ENCODE data around the gene TYRP1.

The TYRP1 gene

DNA sequence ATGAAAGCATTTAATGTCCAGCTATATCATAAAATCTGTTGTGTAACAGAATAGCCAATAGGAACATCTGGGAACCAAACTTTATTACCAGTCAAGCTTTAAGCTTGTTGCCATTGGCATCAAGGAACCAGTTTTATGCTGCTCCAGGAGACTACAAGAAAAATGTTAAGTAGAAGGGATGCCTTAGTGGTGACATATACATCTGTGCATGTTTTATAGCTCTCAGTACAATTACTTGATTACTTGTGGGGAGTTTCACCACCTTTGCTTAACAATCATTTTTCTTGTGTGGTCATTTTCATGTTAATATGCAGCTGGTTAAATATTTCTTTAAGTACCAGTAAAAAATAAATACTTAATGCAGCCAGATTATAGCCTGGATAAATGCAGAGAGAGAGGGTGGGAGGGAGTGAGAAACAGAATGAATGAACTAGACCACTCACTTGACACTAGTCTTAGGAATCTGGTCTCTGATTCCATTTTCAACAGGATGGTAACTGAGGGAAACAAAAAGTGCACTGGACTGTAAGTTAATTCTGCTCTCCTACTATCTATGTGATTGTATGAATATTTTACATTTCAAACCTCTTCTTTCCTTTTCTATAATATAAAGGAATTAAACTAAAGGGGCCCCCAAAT lies 45.9 kb downstream of the TYRP1 start:
- DNase-seq = no peak

DNA sequence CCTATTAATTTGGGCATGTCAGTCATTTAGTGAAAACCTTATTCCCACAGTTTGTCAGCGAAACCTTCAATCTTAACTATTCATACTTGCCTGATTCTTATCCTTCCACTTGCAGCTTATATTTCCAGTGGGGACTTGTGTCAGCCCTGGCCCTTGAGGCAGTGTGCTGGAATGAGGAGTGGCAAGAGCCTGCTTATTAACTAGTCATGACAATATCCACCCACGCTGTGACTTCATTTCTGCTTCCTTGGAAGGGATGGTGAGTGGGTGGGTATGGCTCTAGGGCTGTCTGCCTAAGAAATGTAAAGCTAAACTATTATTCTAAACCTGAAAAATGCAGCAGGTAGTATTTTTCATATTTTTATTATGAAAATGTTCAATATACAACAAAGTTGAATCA lies 47.7 kb downstream of the TYRP1 start:
- no peak for DNase-seq

DNA sequence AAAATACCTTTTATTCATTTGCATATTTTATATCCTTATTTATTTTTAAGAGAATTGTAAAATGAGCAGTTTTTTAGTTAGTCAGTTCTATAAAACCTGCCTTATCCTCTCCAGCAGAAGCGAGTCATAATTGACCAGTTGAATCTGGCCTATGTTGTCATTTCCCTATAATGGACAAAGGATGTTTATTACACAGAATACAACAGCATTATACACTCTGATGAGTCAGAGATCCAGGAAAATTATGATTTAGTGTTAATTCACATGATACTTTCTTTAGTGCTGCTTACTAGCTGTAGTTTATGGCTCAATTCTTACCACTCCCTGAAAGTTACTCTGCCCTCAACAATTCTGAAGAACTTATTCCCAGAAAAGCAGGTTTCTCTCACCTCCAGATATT lies 54.8 kb downstream of the TYRP1 start:
- no peak for DNase-seq

DNA sequence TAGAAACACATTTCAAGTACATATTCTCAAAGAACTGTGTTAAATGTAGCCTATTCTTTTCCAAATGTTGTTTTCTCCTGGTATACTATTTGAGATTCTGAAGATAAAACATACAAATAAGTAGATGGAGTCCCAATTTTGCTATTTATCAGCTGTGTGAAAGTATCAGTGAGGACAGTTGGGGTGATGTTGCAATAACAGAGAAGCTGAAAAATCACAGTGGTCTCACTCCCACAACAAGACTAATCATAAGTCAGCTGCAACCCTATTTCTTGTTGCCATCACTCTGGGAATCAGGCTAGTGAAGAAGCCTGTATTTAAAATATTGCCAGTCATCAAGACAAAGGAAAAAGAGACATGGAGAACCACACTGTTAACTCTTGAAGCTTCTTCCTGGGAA lies 55.8 kb downstream of the TYRP1 start:
- no peak for DNase-seq

- no peak for DNase-seq
Measured at GRCh38 chr9:12753931-12754330, 60.7 kb downstream of the TYRP1 start.

DNA sequence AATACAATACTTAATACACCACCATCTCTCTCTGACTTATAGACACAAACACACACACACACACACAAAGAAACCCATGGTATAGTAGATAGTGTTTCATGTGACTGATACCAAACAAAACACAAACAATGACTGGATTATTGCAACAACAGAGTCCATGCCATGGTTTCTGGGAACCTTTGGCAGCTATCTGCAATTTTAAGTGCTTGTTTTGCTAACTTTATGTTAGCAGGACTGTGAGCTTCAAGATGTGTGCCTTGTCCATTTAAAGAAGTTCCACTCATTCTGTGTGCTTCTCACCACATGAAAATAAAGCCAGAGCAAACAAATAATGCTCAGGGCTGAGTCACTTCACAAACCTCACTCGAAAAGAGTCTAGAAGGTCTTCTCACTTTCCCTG lies 66.6 kb downstream of the TYRP1 start:
- DNase-seq = no peak
